ENCODE data around the gene PYHIN1. TPM values are rescaled to one million over a fixed set of nuclear protein-coding genes. Genes with fewer than 3 reads are reported as not detected.

Gene PYHIN1
- total and polyA plus RNA-seq, 2 experiments from 2014 or later, result not detected

- Mint-ChIP-seq H3K27ac (no peak overlapping the region), H3K4me3 (no peak overlapping the region)
- DNase-seq (ENCODE audit: low spot score), result no peak
Observed at GRCh38 chr1:159007726-159008125, 76.4 kb downstream of the PYHIN1 start.

More at GRCh38 chr1:159007726-159008125, 76.4 kb downstream of the PYHIN1 start:
- no peak overlapping the region for H2AFZ ChIP-seq
- TF ChIP-seq REST (IDR thresholded peaks at IDR 0.05; ENCODE audit: unreplicated experiment) (no peak), JUNB (IDR thresholded peaks at IDR 0.05; ENCODE audit: unreplicated experiment) (no peak), ETS1 (IDR thresholded peaks at IDR 0.05) (no peak), EZH2 (IDR thresholded peaks at IDR 0.05; ENCODE audit: low read depth, unreplicated experiment) (no peak), POLR2AphosphoS5 (IDR thresholded peaks at IDR 0.05; ENCODE audit: low read depth) (no peak), NANOG (IDR thresholded peaks at IDR 0.05; ENCODE audit: borderline replicate concordance) (no peak), ZNF114 (CRISPR knock-in tag; IDR thresholded peaks at IDR 0.05) (no peak), ZNF462 (CRISPR knock-in tag; IDR thresholded peaks at IDR 0.05) (no peak), CREB1 (CRISPR knock-in tag; IDR thresholded peaks at IDR 0.05; ENCODE audit: low read depth) (no peak), STAT1 (IDR thresholded peaks at IDR 0.05; ENCODE audit: unreplicated experiment) (no peak), EZH2phosphoT487 (IDR thresholded peaks at IDR 0.05; ENCODE audit: unreplicated experiment) (no peak), CTCF (conservative IDR thresholded peaks at IDR 0.05; ENCODE audit: low read depth in 2 of 2) (no peak), ZNF331 (CRISPR knock-in tag; IDR thresholded peaks at IDR 0.05; ENCODE audit: low read depth) (no peak)
- no peaks in the 10 kb centered on the region for H3K9me2 ChIP-seq (ENCODE audit: insufficient read depth)
- peaks cover 25% of the 10 kb centered on the region for H3K4me1 ChIP-seq (ENCODE audit: insufficient read depth)
- H3K27ac ChIP-seq (ENCODE audit: low read depth), result no peak overlapping the region
- no peak for ATAC-seq
- no peak overlapping the region for H3K4me3 ChIP-seq
- Mint-ChIP-seq H3K4me1 (peaks cover 38% of the 10 kb centered on the region), H3K36me3 (ENCODE audit: low read depth) (no peaks in the 10 kb centered on the region), H3K27me3 (ENCODE audit: insufficient read depth, low read depth, poor library complexity) (peaks cover 28% of the 10 kb centered on the region), H3K9me3 (no peaks in the 10 kb centered on the region)
- peaks cover 55% of the 10 kb centered on the region for H3K27me3 ChIP-seq (ENCODE audit: insufficient read depth)
- H3K79me2 ChIP-seq (replicated peaks; ENCODE audit: insufficient read depth), result no peaks in the 10 kb centered on the region
- H4K20me1 ChIP-seq (replicated peaks; ENCODE audit: insufficient read depth), result no peaks in the 10 kb centered on the region; the same call in 1 of the 2 replicates
- no peaks in the 10 kb centered on the region for H3K36me3 ChIP-seq (ENCODE audit: insufficient read depth)
- H3F3A ChIP-seq (replicated peaks; ENCODE audit: low read depth), result 0 out of 2 replicates have a peak, but pooled peaks cover 3% of the 10 kb centered on the region
- H3K4me2 ChIP-seq, result peak overlapping the region; percentile 75; the same call in 1 of the 2 replicates
